Activated CD8-positive, alpha-beta memory T cell treated with anti-CD3 and anti-CD28 coated beads for 4 hours (primary cell): ENCODE measurements around the gene PCDHB16.
"Not testable (repeated sequence)": the region's sequence is repeated elsewhere in the genome, so short reads cannot be mapped to it uniquely, and the experiment has no call there.

ENCODE experiments used
- DNase-seq, 2 donors: peaks; one replicate each; pipeline ENCODE4 v3.0.0-alpha.2; 2020; ENCODE audit warnings: low read depth in 2 of 2

Gene PCDHB16

DNA sequence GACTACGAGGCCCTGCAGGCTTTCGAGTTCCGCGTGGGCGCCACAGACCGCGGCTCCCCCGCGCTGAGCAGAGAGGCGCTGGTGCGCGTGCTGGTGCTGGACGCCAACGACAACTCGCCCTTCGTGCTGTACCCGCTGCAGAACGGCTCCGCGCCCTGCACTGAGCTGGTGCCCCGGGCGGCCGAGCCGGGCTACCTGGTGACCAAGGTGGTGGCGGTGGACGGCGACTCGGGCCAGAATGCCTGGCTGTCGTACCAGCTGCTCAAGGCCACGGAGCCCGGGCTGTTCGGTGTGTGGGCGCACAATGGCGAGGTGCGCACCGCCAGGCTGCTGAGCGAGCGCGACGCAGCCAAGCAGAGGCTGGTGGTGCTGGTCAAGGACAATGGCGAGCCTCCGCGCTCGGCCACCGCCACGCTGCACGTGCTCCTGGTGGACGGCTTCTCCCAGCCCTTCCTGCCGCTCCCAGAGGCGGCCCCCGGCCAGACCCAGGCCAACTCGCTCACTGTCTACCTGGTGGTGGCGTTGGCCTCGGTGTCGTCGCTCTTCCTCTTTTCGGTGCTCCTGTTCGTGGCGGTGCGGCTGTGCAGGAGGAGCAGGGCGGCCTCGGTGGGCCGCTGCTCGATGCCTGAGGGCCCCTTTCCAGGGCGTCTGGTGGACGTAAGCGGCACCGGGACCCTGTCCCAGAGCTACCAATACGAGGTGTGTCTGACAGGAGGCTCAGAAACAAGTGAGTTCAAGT is 2.1 kb downstream of the PCDHB16 start:
- not testable (repeated sequence) for DNase-seq

DNA sequence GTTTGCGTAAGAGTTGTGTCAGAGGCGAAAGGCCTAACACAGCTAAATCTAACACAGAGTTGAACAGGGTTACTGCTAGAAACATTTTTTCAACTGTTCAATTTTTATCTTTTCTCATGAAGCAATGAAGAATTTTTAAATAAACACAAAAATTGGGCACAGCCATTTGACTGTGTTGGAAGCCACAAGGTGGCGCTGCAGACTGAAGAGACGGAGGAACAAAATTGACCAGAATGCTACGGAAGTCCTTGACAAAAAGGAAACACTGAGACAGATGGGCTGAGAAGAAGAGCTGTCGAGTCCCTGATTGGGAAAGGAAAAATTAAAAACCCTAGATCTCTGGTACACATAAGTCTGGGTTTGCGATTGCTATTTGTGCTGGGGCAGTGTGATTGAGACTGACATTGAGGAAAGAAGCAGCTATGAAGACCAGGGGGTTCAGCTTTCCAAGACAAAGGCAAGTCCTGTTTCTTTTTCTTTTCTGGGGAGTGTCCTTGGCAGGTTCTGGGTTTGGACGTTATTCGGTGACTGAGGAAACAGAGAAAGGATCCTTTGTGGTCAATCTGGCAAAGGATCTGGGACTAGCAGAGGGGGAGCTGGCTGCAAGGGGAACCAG is 4.8 kb downstream of the PCDHB16 start, which contains the start of gene PCDHB9:
Gene PCDHB9 (plus strand): TSS at position 265 of the 616 bp plus-strand sequence. CDS start 158 bp downstream, at position 423.
- no peak for DNase-seq

GRCh38 chr5:141188682-141189081 is 6.5 kb downstream of the PCDHB16 start:
- not testable (repeated sequence) for DNase-seq

GRCh38 chr5:141189131-141189530 is 6.9 kb downstream of the PCDHB16 start:
- DNase-seq = not testable (repeated sequence)

GRCh38 chr5:141192110-141192725 is 10.0 kb downstream of the PCDHB16 start, which contains the start of gene PCDHB10:
PCDHB10 (plus strand) TSS chr5:141192353; CDS start chr5:141192553, 200 bp downstream.
- no peak for DNase-seq

DNA sequence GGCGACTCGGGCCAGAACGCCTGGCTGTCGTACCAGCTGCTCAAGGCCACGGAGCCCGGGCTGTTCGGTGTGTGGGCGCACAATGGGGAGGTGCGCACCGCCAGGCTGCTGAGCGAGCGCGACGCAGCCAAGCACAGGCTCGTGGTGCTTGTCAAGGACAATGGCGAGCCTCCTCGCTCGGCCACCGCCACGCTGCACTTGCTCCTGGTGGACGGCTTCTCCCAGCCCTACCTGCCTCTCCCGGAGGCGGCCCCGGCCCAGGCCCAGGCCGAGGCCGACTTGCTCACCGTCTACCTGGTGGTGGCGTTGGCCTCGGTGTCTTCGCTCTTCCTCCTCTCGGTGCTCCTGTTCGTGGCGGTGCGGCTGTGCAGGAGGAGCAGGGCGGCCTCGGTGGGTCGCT is 12.1 kb downstream of the PCDHB16 start:
- DNase-seq = not testable (repeated sequence)

DNA sequence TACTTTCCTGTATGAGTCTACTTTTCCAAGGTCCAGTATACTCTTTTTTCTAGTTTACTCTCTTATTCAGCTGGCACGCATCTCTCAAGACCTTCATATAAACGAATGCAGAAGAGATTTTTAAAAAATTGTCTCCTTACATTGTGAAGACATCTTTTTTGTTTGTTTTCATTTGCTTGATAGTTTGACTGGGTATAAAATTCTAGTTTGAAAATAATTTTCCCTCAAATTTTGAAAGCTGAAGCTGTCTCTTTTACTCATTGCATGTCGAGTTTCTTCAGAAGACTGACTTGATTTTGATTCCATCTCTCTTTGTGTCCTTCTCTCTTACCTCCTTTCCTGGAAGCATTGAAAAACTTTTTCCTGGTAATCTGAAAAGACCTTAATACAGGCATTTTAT is 14.2 kb downstream of the PCDHB16 start:
- DNase-seq = no peak

- DNase-seq = no peak
Observed at GRCh38 chr5:141199359-141200235, 17.4 kb downstream of the PCDHB16 start, which contains the start of gene PCDHB11. PCDHB11 (plus strand) TSS chr5:141199627; CDS start chr5:141199775, 148 bp downstream.

DNA sequence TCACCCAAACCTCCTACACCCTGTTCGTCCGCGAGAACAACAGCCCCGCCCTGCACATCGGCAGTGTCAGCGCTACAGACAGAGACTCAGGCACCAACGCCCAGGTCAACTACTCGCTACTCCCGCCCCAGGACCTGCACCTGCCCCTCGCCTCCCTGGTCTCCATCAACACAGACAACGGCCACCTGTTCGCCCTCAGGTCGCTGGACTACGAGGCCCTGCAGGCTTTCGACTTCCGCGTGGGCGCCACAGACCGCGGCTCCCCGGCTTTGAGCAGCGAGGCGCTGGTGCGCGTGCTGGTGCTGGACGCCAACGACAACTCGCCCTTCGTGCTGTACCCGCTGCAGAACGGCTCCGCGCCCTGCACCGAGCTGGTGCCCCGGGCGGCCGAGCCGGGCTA is 18.9 kb downstream of the PCDHB16 start:
- not testable (repeated sequence) for DNase-seq

- DNase-seq = not testable (repeated sequence)
Observed at GRCh38 chr5:141201646-141202045, 19.5 kb downstream of the PCDHB16 start.

- DNase-seq = no peak
Observed at GRCh38 chr5:141208478-141208877, 26.3 kb downstream of the PCDHB16 start, which contains the start of gene PCDHB12. PCDHB12 (plus strand) TSS chr5:141208719; CDS start chr5:141208908, 189 bp downstream.

DNA sequence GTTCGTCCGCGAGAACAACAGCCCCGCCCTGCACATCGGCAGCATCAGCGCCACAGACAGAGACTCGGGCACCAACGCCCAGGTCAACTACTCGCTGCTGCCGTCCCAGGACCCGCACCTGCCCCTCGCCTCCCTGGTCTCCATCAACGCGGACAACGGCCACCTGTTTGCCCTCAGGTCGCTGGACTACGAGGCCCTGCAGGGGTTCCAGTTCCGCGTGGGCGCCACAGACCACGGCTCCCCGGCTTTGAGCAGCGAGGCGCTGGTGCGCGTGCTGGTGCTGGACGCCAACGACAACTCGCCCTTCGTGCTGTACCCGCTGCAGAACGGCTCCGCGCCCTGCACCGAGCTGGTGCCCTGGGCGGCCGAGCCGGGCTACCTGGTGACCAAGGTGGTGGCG is 28.1 kb downstream of the PCDHB16 start:
- DNase-seq = not testable (repeated sequence)

- DNase-seq = not testable (repeated sequence)
Observed at GRCh38 chr5:141210849-141211248, 28.7 kb downstream of the PCDHB16 start.

GRCh38 chr5:141213656-141214339 is 31.6 kb downstream of the PCDHB16 start, which contains the start of gene PCDHB13:
PCDHB13 (plus strand) TSS chr5:141213919; CDS start chr5:141214124, 205 bp downstream.
- DNase-seq = not testable (repeated sequence)

DNA sequence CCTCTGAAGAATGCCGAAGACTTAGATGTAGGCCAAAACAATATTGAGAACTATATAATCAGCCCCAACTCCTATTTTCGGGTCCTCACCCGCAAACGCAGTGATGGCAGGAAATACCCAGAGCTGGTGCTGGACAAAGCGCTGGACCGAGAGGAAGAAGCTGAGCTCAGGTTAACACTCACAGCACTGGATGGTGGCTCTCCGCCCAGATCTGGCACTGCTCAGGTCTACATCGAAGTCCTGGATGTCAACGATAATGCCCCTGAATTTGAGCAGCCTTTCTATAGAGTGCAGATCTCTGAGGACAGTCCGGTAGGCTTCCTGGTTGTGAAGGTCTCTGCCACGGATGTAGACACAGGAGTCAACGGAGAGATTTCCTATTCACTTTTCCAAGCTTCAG is 32.4 kb downstream of the PCDHB16 start:
- not testable (repeated sequence) for DNase-seq

DNA sequence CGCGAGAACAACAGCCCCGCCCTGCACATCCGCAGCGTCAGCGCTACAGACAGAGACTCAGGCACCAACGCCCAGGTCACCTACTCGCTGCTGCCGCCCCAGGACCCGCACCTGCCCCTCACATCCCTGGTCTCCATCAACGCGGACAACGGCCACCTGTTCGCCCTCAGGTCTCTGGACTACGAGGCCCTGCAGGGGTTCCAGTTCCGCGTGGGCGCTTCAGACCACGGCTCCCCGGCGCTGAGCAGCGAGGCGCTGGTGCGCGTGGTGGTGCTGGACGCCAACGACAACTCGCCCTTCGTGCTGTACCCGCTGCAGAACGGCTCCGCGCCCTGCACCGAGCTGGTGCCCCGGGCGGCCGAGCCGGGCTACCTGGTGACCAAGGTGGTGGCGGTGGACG is 33.3 kb downstream of the PCDHB16 start:
- not testable (repeated sequence) for DNase-seq

DNA sequence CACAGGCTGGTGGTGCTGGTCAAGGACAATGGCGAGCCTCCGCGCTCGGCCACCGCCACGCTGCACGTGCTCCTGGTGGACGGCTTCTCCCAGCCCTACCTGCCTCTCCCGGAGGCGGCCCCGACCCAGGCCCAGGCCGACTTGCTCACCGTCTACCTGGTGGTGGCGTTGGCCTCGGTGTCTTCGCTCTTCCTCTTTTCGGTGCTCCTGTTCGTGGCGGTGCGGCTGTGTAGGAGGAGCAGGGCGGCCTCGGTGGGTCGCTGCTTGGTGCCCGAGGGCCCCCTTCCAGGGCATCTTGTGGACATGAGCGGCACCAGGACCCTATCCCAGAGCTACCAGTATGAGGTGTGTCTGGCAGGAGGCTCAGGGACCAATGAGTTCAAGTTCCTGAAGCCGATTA is 33.8 kb downstream of the PCDHB16 start:
- not testable (repeated sequence) for DNase-seq

GRCh38 chr5:141223112-141223783 is 41.1 kb downstream of the PCDHB16 start, which contains the start of gene PCDHB14:
PCDHB14 (plus strand) TSS chr5:141223343; CDS start chr5:141223506, 163 bp downstream.
- DNase-seq = no peak

DNA sequence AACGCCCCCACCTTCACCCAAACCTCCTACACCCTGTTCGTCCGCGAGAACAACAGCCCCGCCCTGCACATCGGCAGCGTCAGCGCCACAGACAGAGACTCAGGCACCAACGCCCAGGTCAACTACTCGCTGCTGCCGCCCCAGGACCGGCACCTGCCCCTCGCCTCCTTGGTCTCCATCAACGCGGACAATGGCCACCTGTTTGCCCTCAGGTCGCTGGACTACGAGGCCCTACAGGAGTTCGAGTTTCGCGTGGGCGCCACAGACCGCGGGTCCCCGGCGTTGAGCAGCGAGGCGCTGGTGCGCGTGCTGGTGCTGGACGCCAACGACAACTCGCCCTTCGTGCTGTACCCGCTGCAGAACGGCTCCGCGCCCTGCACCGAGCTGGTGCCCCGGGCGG is 42.7 kb downstream of the PCDHB16 start:
- DNase-seq = not testable (repeated sequence)

DNA sequence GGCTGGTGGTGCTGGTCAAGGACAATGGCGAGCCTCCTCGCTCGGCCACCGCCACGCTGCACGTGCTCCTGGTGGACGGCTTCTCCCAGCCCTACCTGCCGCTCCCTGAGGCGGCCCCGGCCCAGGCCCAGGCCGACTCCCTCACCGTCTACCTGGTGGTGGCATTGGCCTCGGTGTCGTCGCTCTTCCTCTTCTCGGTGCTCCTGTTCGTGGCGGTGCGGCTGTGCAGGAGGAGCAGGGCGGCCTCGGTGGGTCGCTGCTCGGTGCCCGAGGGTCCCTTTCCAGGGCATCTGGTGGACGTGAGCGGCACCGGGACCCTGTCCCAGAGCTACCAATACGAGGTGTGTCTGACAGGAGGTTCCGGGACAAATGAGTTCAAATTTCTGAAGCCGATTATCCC is 43.2 kb downstream of the PCDHB16 start:
- not testable (repeated sequence) for DNase-seq
